ENCODE measurements around the gene AZIN2. TPM values are rescaled to one million over a fixed set of nuclear protein-coding genes. Genes with fewer than 3 reads are reported as not detected.

AZIN2 gene
- total and polyA plus RNA-seq, 9 of the 15 experiments (the other 6 are each of a cell fraction or from before 2014, with no cell fraction given), result 0.06 to 0.91 (median 0.42) TPM; not detected in 2

DNA sequence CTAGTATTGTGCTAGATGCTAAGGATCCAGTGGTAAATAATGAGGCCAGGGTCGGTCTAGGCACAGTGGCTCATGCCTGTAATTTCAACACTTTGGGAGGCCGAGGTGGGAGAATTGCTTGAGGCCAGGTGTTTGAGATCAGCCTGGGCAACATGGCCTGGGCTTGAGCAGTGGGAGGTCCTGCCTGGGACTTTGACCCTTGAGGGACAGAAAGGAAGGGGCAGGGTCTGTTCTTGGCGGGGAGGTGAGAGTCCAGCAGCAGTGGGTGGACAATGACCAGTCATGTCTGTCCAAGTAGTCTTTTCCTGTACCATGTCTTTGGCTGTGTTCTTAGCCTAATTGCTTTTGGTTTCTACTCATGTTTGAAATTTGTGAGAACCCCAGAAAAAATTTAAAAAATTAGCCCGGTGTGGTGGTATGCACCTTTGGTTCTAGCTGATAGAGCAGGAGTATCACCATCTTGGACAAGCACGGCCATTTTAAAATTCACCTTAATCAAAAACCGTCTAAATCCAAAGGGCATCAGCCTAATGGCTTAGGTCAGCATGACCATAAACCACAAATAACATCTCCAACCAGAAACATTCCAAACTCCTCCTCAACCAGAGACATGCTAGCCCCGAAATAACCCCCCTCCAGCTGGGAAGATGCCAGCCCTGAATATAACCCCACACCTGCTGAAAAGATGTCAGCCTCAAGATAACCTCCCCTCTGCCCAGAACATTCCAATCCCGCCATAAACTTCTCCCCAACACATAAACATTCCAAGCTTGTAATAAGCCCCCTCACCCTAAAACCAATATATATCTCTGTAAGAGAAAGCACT is 37.5 kb upstream of the AZIN2 start (continued):
- TF ChIP-seq, protein P1, sequence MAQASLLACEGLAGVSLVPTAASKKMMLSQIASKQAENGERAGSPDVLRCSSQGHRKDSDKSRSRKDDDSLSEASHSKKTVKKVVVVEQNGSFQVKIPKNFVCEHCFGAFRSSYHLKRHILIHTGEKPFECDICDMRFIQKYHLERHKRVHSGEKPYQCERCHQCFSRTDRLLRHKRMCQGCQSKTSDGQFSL (CRISPR knock-in tag; IDR thresholded peaks at IDR 0.05), result no peak
- TF ChIP-seq, protein P1 (tag; IDR thresholded peaks at IDR 0.05), result peak in 1 of 2 experiments; percentile 48; a peak in 1 of 4 replicates
- TF ChIP-seq PYGO2 (tag; IDR thresholded peaks at IDR 0.05) (peak; percentile 65; the same call in 1 of the 2 replicates), PTRF (tag; IDR thresholded peaks at IDR 0.05) (peak; percentile 67; the same call in 1 of the 2 replicates), PTTG1 (tag; IDR thresholded peaks at IDR 0.05; ENCODE audit: low read depth) (peak; percentile 71), MAZ (CRISPR knock-in tag; conservative IDR thresholded peaks at IDR 0.05 in 1 of 2, IDR thresholded peaks at IDR 0.05 in 1 of 2) (no peak), SMAD4 (CRISPR knock-in tag; conservative IDR thresholded peaks at IDR 0.05) (peak; percentile 54; the same call in 1 of the 2 replicates), DDX20 (tag; IDR thresholded peaks at IDR 0.05; ENCODE audit: low read depth) (peak; percentile 76), NR2C1 (IDR thresholded peaks at IDR 0.05) (no peak), NR2C1 (tag; IDR thresholded peaks at IDR 0.05) (0 out of 2 replicates have a peak, but pooled peaks have one; percentile 20), ZNF175 (CRISPR knock-in tag; IDR thresholded peaks at IDR 0.05; ENCODE audit: low read depth) (peak; percentile 76), HIVEP1 (CRISPR knock-in tag; IDR thresholded peaks at IDR 0.05) (0 out of 2 replicates have a peak, but pooled peaks have one; percentile 60), MEF2D (tag; conservative IDR thresholded peaks at IDR 0.05; ENCODE audit: low read depth) (0 out of 2 replicates have a peak, but pooled peaks have one; percentile 41), KLF6 (CRISPR knock-in tag; IDR thresholded peaks at IDR 0.05; ENCODE audit: borderline replicate concordance) (peak; percentile 84; the same call in 1 of the 2 replicates), DMBX1 (CRISPR knock-in tag; IDR thresholded peaks at IDR 0.05; ENCODE audit: borderline replicate concordance) (0 out of 2 replicates have a peak, but pooled peaks have one; percentile 26), GTF2A2 (tag; IDR thresholded peaks at IDR 0.05) (0 out of 2 replicates have a peak, but pooled peaks have one; percentile 64), TAF1 (IDR thresholded peaks at IDR 0.05; ENCODE audit: control insufficient read depth, extremely low read depth, insufficient read depth, low read length, severe bottlenecking) (no peak)

All from K562 (cell line).